Activated CD8-positive, alpha-beta memory T cell treated with anti-CD3 and anti-CD28 coated beads, Interleukin-2, amount 50 U/mL, for 24 hours (primary cell): ENCODE results near the gene C17orf75.

ENCODE experiments used
- DNase-seq: peaks from one replicate; pipeline ENCODE4 v3.0.0-alpha.2; 2020; ENCODE audit errors: extremely low read depth

Gene C17orf75

GRCh38 chr17:32305049-32305448 is 36.9 kb downstream of the C17orf75 start:
- no peak for DNase-seq

GRCh38 chr17:32303781-32304288 is 38.1 kb downstream of the C17orf75 start:
- DNase-seq: no peak

GRCh38 chr17:32302860-32303649 is 38.9 kb downstream of the C17orf75 start:
- no peak for DNase-seq

- no peak for DNase-seq
Observed at GRCh38 chr17:32302037-32302436, 39.9 kb downstream of the C17orf75 start.

- no peak for DNase-seq
Observed at GRCh38 chr17:32299580-32300164, 42.3 kb downstream of the C17orf75 start.

- no peak for DNase-seq
Observed at GRCh38 chr17:32298721-32299579, 43.0 kb downstream of the C17orf75 start.

GRCh38 chr17:32298298-32298697 is 43.7 kb downstream of the C17orf75 start:
- DNase-seq: no peak

GRCh38 chr17:32297860-32298259 is 44.1 kb downstream of the C17orf75 start:
- DNase-seq: no peak

- no peak for DNase-seq
Observed at GRCh38 chr17:32297424-32297823, 44.5 kb downstream of the C17orf75 start.

GRCh38 chr17:32292094-32292493 is 49.9 kb downstream of the C17orf75 start:
- no peak for DNase-seq

GRCh38 chr17:32289471-32290070 is 52.4 kb downstream of the C17orf75 start:
- no peak for DNase-seq

- DNase-seq: no peak
Observed at GRCh38 chr17:32288615-32289014, 53.4 kb downstream of the C17orf75 start.

- DNase-seq: no peak
Observed at GRCh38 chr17:32287804-32288511, 54.0 kb downstream of the C17orf75 start.

GRCh38 chr17:32286518-32286900 is 55.5 kb downstream of the C17orf75 start:
- no peak for DNase-seq

GRCh38 chr17:32285746-32286517 is 56.0 kb downstream of the C17orf75 start:
- no peak for DNase-seq

GRCh38 chr17:32285306-32285705 is 56.7 kb downstream of the C17orf75 start:
- no peak for DNase-seq

GRCh38 chr17:32283745-32284201 is 58.2 kb downstream of the C17orf75 start:
- no peak for DNase-seq

- DNase-seq: no peak
Observed at GRCh38 chr17:32281011-32281451, 60.9 kb downstream of the C17orf75 start.

- DNase-seq: no peak
Observed at GRCh38 chr17:32279891-32280716, 61.9 kb downstream of the C17orf75 start.
